ENCODE data around the gene ADAT3.
"Not testable (repeated sequence)": the region's sequence is repeated elsewhere in the genome, so short reads cannot be mapped to it uniquely, and the experiment has no call there.

ADAT3 gene

DNA sequence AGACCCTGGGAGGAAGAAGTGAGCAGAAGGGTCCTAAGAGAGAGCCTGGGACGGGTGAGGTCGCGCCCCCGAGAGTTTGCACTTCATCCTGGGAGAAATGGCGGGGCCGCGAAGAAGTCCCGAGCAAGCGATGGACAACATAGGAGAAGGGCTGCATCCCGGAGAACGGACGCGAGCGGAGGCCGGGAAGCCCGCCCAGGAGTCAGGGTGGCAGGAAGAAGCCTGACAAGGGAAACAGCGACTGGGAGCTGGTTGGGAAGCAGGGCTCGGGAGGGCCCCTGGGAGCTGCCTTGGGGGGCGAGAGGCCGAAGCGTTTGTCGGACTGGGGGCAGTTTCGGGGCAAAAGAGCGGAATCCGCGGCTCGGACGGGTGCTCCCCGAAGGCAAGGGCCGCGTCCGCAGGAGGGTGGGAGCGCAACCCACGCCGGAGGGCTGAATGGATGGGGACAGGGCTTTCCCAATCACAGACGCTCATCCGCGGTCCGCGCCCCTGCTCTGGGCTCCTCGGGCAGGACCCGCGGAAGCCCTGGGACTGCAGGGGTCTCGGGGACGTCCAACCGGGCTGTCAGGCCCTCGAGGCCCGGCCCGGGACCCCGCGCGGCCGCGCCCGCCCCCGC, 20.4 kb upstream of the ADAT3 start:
- TF ChIP-seq, protein P1, sequence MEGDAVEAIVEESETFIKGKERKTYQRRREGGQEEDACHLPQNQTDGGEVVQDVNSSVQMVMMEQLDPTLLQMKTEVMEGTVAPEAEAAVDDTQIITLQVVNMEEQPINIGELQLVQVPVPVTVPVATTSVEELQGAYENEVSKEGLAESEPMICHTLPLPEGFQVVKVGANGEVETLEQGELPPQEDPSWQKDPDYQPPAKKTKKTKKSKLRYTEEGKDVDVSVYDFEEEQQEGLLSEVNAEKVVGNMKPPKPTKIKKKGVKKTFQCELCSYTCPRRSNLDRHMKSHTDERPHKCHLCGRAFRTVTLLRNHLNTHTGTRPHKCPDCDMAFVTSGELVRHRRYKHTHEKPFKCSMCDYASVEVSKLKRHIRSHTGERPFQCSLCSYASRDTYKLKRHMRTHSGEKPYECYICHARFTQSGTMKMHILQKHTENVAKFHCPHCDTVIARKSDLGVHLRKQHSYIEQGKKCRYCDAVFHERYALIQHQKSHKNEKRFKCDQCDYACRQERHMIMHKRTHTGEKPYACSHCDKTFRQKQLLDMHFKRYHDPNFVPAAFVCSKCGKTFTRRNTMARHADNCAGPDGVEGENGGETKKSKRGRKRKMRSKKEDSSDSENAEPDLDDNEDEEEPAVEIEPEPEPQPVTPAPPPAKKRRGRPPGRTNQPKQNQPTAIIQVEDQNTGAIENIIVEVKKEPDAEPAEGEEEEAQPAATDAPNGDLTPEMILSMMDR (IDR thresholded peaks at IDR 0.05; ENCODE audit: borderline replicate concordance, extremely low read depth, low read length, poor library complexity, severe bottlenecking) = no peak
- TF ChIP-seq EZH2 (IDR thresholded peaks at IDR 0.05; ENCODE audit: borderline replicate concordance, low read depth, low read length, severe bottlenecking) = no peak
- H4K20me1 ChIP-seq (ENCODE audit: insufficient read depth, low read length) = peaks cover 46% of the 10 kb centered on the region
- ATAC-seq (ENCODE audit: insufficient read depth, low read depth) (peak; percentile 20; the same call in 1 of the 3 replicates), DNase-seq (no peak)
- H2AFZ ChIP-seq (ENCODE audit: low read depth, low read length) = peak overlapping the region; percentile 28; the same call in 1 of the 2 replicates
- H3K79me2 ChIP-seq (ENCODE audit: insufficient read depth, low read length) = peaks cover 48% of the 10 kb centered on the region
- peaks cover 43% of the 10 kb centered on the region for H3K4me1 ChIP-seq (ENCODE audit: insufficient read depth, low read length)
- no peaks in the 10 kb centered on the region for H3K9me3 ChIP-seq (ENCODE audit: insufficient read depth, low read length, severe bottlenecking)
- peak overlapping the region; percentile 71 for H3K9ac ChIP-seq (ENCODE audit: low read depth, low read length)
- peak overlapping the region; percentile 70 to 72; a peak in 3 of 4 replicates for H3K4me3 ChIP-seq (ENCODE audit: low read depth in 1 of 2, low read length in 2 of 2)
- peak overlapping the region; percentile 70 for H3K27ac ChIP-seq (ENCODE audit: low read length)
- H3K36me3 ChIP-seq (ENCODE audit: insufficient read depth, low read length) = peaks cover 19% of the 10 kb centered on the region
- H3K4me2 ChIP-seq (ENCODE audit: insufficient read depth, low read length) = peak overlapping the region; percentile 94
- H3K27me3 ChIP-seq (ENCODE audit: insufficient read depth, low read length, poor library complexity) = no peaks in the 10 kb centered on the region

DNA sequence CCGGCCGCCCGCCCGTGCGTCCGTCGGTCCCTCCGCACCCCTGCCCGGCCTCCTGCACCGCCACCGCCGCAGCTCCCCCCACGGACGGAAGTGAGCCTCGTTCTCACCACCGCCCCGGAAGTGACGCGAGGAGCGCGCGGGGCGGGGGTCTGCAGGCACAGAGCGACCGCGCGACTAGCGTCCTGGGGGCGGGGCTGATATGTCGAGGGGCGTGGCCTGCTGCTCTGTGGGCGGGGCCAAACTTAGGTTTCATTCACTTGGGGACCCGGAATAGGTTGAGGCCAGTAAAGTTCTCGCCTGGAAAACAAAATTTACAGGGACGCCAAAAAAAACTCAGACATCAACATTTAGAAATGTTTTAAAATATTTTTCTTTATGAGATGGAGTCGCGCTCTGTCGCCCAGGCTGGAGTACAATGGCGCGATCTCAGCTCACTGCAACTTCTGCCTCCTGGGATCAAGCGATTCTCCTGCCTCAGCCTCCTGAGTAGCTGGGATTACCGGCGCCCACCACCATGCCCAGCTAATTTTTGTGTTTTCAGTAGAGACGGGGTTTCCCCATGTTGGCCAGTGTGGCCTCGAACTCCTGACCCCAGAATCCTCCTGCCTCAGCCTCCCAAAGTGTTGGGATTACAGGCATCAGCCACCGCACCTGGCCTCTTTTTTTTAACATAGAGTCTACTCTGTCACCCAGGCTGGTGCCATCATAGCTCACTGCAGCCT, 19.6 kb upstream of the ADAT3 start, which contains the start of gene ABHD17A:
TSS of gene ABHD17A (minus strand) at position 99 of the 722 bp plus-strand sequence. CDS start 3,930 bp downstream, outside the sequence.
- Histone ChIP-seq H3K9ac (ENCODE audit: low read depth, low read length) (peak within 1 kb of the TSS; percentile 71), H4K20me1 (ENCODE audit: insufficient read depth, low read length) (peaks cover 39% of the 10 kb centered on the region), H3K27ac (ENCODE audit: low read length) (peak within 1 kb of the TSS; percentile 70), H3K79me2 (ENCODE audit: insufficient read depth, low read length) (peaks cover 41% of the 10 kb centered on the region), H3K4me2 (ENCODE audit: insufficient read depth, low read length) (peak within 1 kb of the TSS; percentile 94), H3K36me3 (ENCODE audit: insufficient read depth, low read length) (peaks cover 12% of the 10 kb centered on the region), H3K4me1 (ENCODE audit: insufficient read depth, low read length) (peaks cover 37% of the 10 kb centered on the region), H2AFZ (ENCODE audit: low read depth, low read length) (peak within 1 kb of the TSS; percentile 34; the same call in 1 of the 2 replicates), H3K4me3 (ENCODE audit: low read depth in 1 of 2, low read length in 2 of 2) (peak within 1 kb of the TSS; percentile 70 to 72; a peak in 3 of 4 replicates)
- H3K9me3 ChIP-seq (ENCODE audit: insufficient read depth, low read length, severe bottlenecking); H3K27me3 ChIP-seq (ENCODE audit: insufficient read depth, low read length, poor library complexity): not testable (repeated sequence)
- ATAC-seq (ENCODE audit: insufficient read depth, low read depth) (peak; percentile 91), DNase-seq (peak; percentile 95)

DNA sequence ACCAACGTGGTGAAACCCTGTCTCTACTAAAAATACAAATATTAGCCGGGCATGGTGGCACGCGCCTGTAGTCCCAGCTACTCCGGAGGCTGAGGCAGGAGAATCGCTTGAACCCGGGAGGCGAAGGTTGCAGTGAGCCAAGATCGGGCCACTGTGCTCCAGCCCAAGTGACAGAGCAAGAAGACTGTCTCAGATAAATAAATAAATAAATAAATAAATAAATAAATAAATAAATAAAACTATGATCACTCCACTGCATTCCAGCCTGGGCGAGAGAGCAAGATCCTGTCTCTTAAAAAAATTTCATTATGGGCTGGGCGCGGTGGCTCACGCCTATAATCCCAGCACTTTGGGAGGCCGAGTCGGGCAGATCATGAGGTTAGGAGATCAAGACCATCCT, 18.8 kb upstream of the ADAT3 start:
- H3K27ac ChIP-seq (ENCODE audit: low read length); DNase-seq; H3K9ac ChIP-seq (ENCODE audit: low read depth, low read length); H3K36me3 ChIP-seq (ENCODE audit: insufficient read depth, low read length); H3K9me3 ChIP-seq (ENCODE audit: insufficient read depth, low read length, severe bottlenecking); H2AFZ ChIP-seq (ENCODE audit: low read depth, low read length); H3K4me2 ChIP-seq (ENCODE audit: insufficient read depth, low read length); H3K4me3 ChIP-seq (ENCODE audit: low read depth in 1 of 2, low read length in 2 of 2); H3K27me3 ChIP-seq (ENCODE audit: insufficient read depth, low read length, poor library complexity); ATAC-seq (ENCODE audit: insufficient read depth, low read depth): not testable (repeated sequence)
- Histone ChIP-seq H3K4me1 (ENCODE audit: insufficient read depth, low read length) (peaks cover 35% of the 10 kb centered on the region), H4K20me1 (ENCODE audit: insufficient read depth, low read length) (peaks cover 34% of the 10 kb centered on the region), H3K79me2 (ENCODE audit: insufficient read depth, low read length) (peaks cover 36% of the 10 kb centered on the region)

DNA sequence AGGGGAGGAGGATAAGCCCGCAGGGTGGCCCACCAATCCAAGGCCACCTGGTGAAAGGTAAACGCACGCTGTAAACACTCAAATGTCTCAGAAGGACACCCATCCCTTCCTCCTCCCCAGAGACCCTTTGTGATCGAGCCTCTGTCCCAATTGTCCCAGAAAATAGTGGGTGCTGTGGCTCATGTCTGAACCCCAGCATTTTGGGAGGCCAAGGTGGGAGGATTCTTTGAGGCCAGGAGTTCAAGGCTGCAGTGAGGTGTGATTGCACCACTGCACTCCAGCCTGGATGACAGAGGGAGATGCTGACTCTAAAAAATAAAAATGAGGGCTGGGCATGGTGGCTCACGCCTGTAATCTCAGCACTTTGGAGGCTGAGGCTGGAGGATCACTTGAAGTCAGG, 16.8 kb upstream of the ADAT3 start:
- Histone ChIP-seq H3K36me3 (ENCODE audit: insufficient read depth, low read length) (0 out of 2 replicates have a peak, but pooled peaks cover under 1% of the 10 kb centered on the region), H4K20me1 (ENCODE audit: insufficient read depth, low read length) (peaks cover 17% of the 10 kb centered on the region), H3K79me2 (ENCODE audit: insufficient read depth, low read length) (peaks cover 17% of the 10 kb centered on the region), H3K4me3 (ENCODE audit: low read depth in 1 of 2, low read length in 2 of 2) (no peak overlapping the region), H2AFZ (ENCODE audit: low read depth, low read length) (no peak overlapping the region), H3K27ac (ENCODE audit: low read length) (no peak overlapping the region), H3K27me3 (ENCODE audit: insufficient read depth, low read length, poor library complexity) (no peaks in the 10 kb centered on the region), H3K9ac (ENCODE audit: low read depth, low read length) (no peak overlapping the region), H3K4me2 (ENCODE audit: insufficient read depth, low read length) (no peak overlapping the region), H3K4me1 (ENCODE audit: insufficient read depth, low read length) (peaks cover 19% of the 10 kb centered on the region), H3K9me3 (ENCODE audit: insufficient read depth, low read length, severe bottlenecking) (no peaks in the 10 kb centered on the region)
- TF ChIP-seq EZH2 (IDR thresholded peaks at IDR 0.05; ENCODE audit: borderline replicate concordance, low read depth, low read length, severe bottlenecking) = no peak
- TF ChIP-seq, protein P1 (IDR thresholded peaks at IDR 0.05; ENCODE audit: borderline replicate concordance, extremely low read depth, low read length, poor library complexity, severe bottlenecking) = no peak
- no peak for ATAC-seq (ENCODE audit: insufficient read depth, low read depth)
- DNase-seq = no peak
